MM.1S (cell line): Measurements from ENCODE around the gene ROR2.

Source experiments
- DNase-seq: peaks from one replicate; pipeline ENCODE4 v3.0.0-alpha.2; 2015
- H2AFZ ChIP-seq: fragments of 300-600 bp; sonication (generic); 2 replicates; pipeline ENCODE4 v1.6.0; 2016; ENCODE audit warnings: antibody characterized with exemption, low read length
- H3F3A ChIP-seq: fragments of 300-600 bp; sonication (generic); 2 replicates; pipeline ENCODE4 v1.6.1; 2016; ENCODE audit warnings: mild to moderate bottlenecking, antibody characterized with exemption, low read length, moderate library complexity, mixed read lengths; ENCODE audit not compliant: insufficient read depth
- H3K27ac ChIP-seq: fragments of 300-600 bp; sonication (generic); 2 replicates; pipeline ENCODE4 v1.5.1; 2016; ENCODE audit warnings: mild to moderate bottlenecking, low read length
- H3K27me3 ChIP-seq: fragments of 300-600 bp; sonication (generic); replicated peaks from 2 replicates; pipeline ENCODE4 v1.6.0; 2016; ENCODE audit warnings: low read length; ENCODE audit not compliant: insufficient read depth
- H3K36me3 ChIP-seq: fragments of 300-600 bp; sonication (generic); replicated peaks from 2 replicates; pipeline ENCODE4 v1.6.1; 2016; ENCODE audit warnings: mild to moderate bottlenecking, low read length, mixed read lengths; ENCODE audit not compliant: insufficient read depth
- H3K4me1 ChIP-seq: fragments of 300-600 bp; sonication (generic); 2 replicates; pipeline ENCODE4 v1.6.1; 2016; ENCODE audit warnings: low read length, mixed read lengths
- H3K4me2 ChIP-seq: fragments of 300-600 bp; sonication (generic); 2 replicates; pipeline ENCODE4 v1.6.0; 2016; ENCODE audit warnings: low read depth, low read length
- H3K4me3 ChIP-seq: fragments of 300-600 bp; sonication (generic); 2 replicates; pipeline ENCODE4 v1.5.1; 2016; ENCODE audit warnings: low read length, mixed read lengths
- H3K79me2 ChIP-seq: fragments of 300-600 bp; sonication (generic); 2 replicates; pipeline ENCODE4 v1.6.1; 2016; ENCODE audit warnings: mixed run types, low read length, mixed read lengths
- H3K9ac ChIP-seq: fragments of 300-600 bp; sonication (generic); 2 replicates; pipeline ENCODE4 v1.6.1; 2016; ENCODE audit warnings: low read length, mixed read lengths
- H3K9me2 ChIP-seq: fragments of 300-600 bp; sonication (generic); replicated peaks from 2 replicates; pipeline ENCODE4 v1.6.1; 2016; ENCODE audit warnings: mild to moderate bottlenecking, low read length, mixed read lengths; ENCODE audit not compliant: insufficient read depth
- H3K9me3 ChIP-seq: fragments of 300-600 bp; sonication (generic); replicated peaks from 2 replicates; pipeline ENCODE4 v1.6.1; 2016; ENCODE audit warnings: mild to moderate bottlenecking, low read length, mixed read lengths; ENCODE audit not compliant: insufficient read depth
- H4K20me1 ChIP-seq: fragments of 300-600 bp; sonication (generic); 2 replicates; pipeline ENCODE4 v1.6.1; 2016; ENCODE audit warnings: mild to moderate bottlenecking, low read length, moderate library complexity, mixed read lengths; ENCODE audit not compliant: insufficient read depth
- CTCF ChIP-seq: fragments of 300-600 bp; sonication (generic); IDR thresholded peaks from 2 replicates; pipeline ENCODE4 v1.5.1; 2016; ENCODE audit warnings: antibody characterized with exemption, low read length, mixed read lengths
- EZH2 ChIP-seq: fragments of 300-600 bp; sonication (generic); optimal IDR thresholded peaks from 2 replicates; pipeline ENCODE3; 2017; ENCODE audit warnings: low read depth, mild to moderate bottlenecking, antibody characterized with exemption, low read length, mixed read lengths
- EZH2phosphoT487 ChIP-seq: fragments of 300-600 bp; sonication (generic); IDR thresholded peaks from 2 replicates; pipeline ENCODE4 v1.6.1; 2018; ENCODE audit warnings: antibody characterized with exemption, low read length

ROR2 gene

GRCh38 chr9:91716239-91716638 lies 233.8 kb downstream of the ROR2 start:
- Histone ChIP-seq H3K36me3 (no peaks in the 10 kb centered on the region), H3K9me2 (no peaks in the 10 kb centered on the region), H3K9me3 (no peaks in the 10 kb centered on the region), H3K27me3 (no peaks in the 10 kb centered on the region), H3K4me2 (no peak overlapping the region), H4K20me1 (no peaks in the 10 kb centered on the region), H3K9ac (no peak overlapping the region), H2AFZ (no peak overlapping the region), H3K4me1 (peaks cover 13% of the 10 kb centered on the region), H3K79me2 (no peaks in the 10 kb centered on the region), H3F3A (peaks cover 13% of the 10 kb centered on the region; the same call in 1 of the 2 replicates), H3K27ac (no peak overlapping the region), H3K4me3 (no peak overlapping the region)
- DNase-seq, result no peak
- TF ChIP-seq CTCF (no peak), EZH2 (no peak), EZH2phosphoT487 (no peak)

GRCh38 chr9:91714874-91715615 lies 235.0 kb downstream of the ROR2 start:
- no peak overlapping the region for H3K4me3 ChIP-seq
- H3K4me2 ChIP-seq, result no peak overlapping the region
- H3K36me3 ChIP-seq, result no peaks in the 10 kb centered on the region

GRCh38 chr9:91714020-91714806 lies 235.8 kb downstream of the ROR2 start:
- H3K4me1 ChIP-seq, result no peaks in the 10 kb centered on the region
- no peaks in the 10 kb centered on the region for H3K9me2 ChIP-seq
- DNase-seq, result peak; percentile 44
- H3K79me2 ChIP-seq, result no peaks in the 10 kb centered on the region
- no peak overlapping the region for H3K9ac ChIP-seq
- H3K4me2 ChIP-seq, result peak overlapping the region; percentile 21; the same call in 1 of the 2 replicates
- H2AFZ ChIP-seq, result no peak overlapping the region
- no peaks in the 10 kb centered on the region for H3K36me3 ChIP-seq
- no peaks in the 10 kb centered on the region for H3K9me3 ChIP-seq
- peak overlapping the region; percentile 46 for H3K4me3 ChIP-seq
- no peak overlapping the region for H3K27ac ChIP-seq
- TF ChIP-seq EZH2phosphoT487 (no peak), CTCF (no peak), EZH2 (no peak)
- peaks cover 5% of the 10 kb centered on the region; the same call in 1 of the 2 replicates for H3F3A ChIP-seq
- no peaks in the 10 kb centered on the region for H3K27me3 ChIP-seq
- H4K20me1 ChIP-seq, result no peaks in the 10 kb centered on the region

More at GRCh38 chr9:91714874-91715615, 235.0 kb downstream of the ROR2 start:
- Histone ChIP-seq H3K9me3 (no peaks in the 10 kb centered on the region), H3K27ac (no peak overlapping the region), H2AFZ (no peak overlapping the region), H4K20me1 (no peaks in the 10 kb centered on the region), H3F3A (peaks cover 5% of the 10 kb centered on the region; the same call in 1 of the 2 replicates), H3K4me1 (peaks cover 2% of the 10 kb centered on the region), H3K9ac (no peak overlapping the region), H3K9me2 (no peaks in the 10 kb centered on the region), H3K79me2 (no peaks in the 10 kb centered on the region), H3K27me3 (no peaks in the 10 kb centered on the region)
- no peak for TF ChIP-seq CTCF
- TF ChIP-seq EZH2, result no peak
- TF ChIP-seq EZH2phosphoT487, result no peak
- no peak for DNase-seq
